ENCODE measurements around the gene MMP17.

- TF ChIP-seq, protein P1, sequence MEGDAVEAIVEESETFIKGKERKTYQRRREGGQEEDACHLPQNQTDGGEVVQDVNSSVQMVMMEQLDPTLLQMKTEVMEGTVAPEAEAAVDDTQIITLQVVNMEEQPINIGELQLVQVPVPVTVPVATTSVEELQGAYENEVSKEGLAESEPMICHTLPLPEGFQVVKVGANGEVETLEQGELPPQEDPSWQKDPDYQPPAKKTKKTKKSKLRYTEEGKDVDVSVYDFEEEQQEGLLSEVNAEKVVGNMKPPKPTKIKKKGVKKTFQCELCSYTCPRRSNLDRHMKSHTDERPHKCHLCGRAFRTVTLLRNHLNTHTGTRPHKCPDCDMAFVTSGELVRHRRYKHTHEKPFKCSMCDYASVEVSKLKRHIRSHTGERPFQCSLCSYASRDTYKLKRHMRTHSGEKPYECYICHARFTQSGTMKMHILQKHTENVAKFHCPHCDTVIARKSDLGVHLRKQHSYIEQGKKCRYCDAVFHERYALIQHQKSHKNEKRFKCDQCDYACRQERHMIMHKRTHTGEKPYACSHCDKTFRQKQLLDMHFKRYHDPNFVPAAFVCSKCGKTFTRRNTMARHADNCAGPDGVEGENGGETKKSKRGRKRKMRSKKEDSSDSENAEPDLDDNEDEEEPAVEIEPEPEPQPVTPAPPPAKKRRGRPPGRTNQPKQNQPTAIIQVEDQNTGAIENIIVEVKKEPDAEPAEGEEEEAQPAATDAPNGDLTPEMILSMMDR (IDR thresholded peaks at IDR 0.05; ENCODE audit: low read length), result no peak
- no peak for TF ChIP-seq EZH2phosphoT487 (IDR thresholded peaks at IDR 0.05; ENCODE audit: low read length)
Measured at GRCh38 chr12:131794573-131794972, 33.6 kb upstream of the MMP17 start.
